MCF 10A (cell line): ENCODE measurements around the gene SLC9A4. TPM values are rescaled to one million over a fixed set of nuclear protein-coding genes. Genes with fewer than 3 reads are reported as not detected.

Source experiments
- BruUV-seq: library from RNA; stranded (reverse); fragments of 400-500 nt; replicated peaks from 2 replicates; lab custom pipeline; 2021; lab: Mats Ljungman, UMichigan
- CTCF ChIA-PET: fragments of 300-600 bp; sonication (Branson Sonifier 250); formaldehyde crosslinking; extraction: SDS; loops from one replicate; lab custom pipeline; 2021; ENCODE audit warnings: antibody characterized with exemption, inconsistent platforms; lab: Yijun Ruan, JAX
- POLR2A ChIA-PET: fragments of 300-600, 350-650 bp; sonication (Branson Sonifier 250); formaldehyde crosslinking; extraction: SDS; loops from one replicate; lab custom pipeline; 2020; ENCODE audit warnings: antibody characterized with exemption, inconsistent platforms; lab: Yijun Ruan, JAX
- DNase-seq: peaks from one replicate; pipeline ENCODE4 v3.0.0-alpha.2; 2018; ENCODE audit not compliant: unreplicated experiment
- H3K27ac Mint-ChIP-seq: one replicate; pipeline ENCODE4 v1.8.0; 2022; ENCODE audit warnings: mild to moderate bottlenecking, low read depth, mixed read lengths; ENCODE audit not compliant: unreplicated experiment
- H3K27me3 Mint-ChIP-seq: one replicate; pipeline ENCODE4 v1.8.0; 2022; ENCODE audit warnings: mixed read lengths; ENCODE audit not compliant: insufficient read depth, unreplicated experiment
- H3K36me3 Mint-ChIP-seq: one replicate; pipeline ENCODE4 v1.8.0; 2022; ENCODE audit warnings: mild to moderate bottlenecking, moderate library complexity, mixed read lengths; ENCODE audit not compliant: insufficient read depth, unreplicated experiment
- H3K4me1 Mint-ChIP-seq: one replicate; pipeline ENCODE4 v1.8.0; 2022; ENCODE audit warnings: mixed read lengths; ENCODE audit not compliant: insufficient read depth, unreplicated experiment
- H3K4me3 Mint-ChIP-seq: one replicate; pipeline ENCODE4 v1.8.0; 2022; ENCODE audit warnings: mild to moderate bottlenecking, moderate library complexity, mixed read lengths; ENCODE audit not compliant: unreplicated experiment
- H3K9me3 Mint-ChIP-seq: one replicate; pipeline ENCODE4 v1.8.0; 2022; ENCODE audit warnings: mixed read lengths; ENCODE audit not compliant: unreplicated experiment
- CTCF ChIP-seq: fragments of 200-600 bp; IDR thresholded peaks from one replicate; pipeline ENCODE4 v1.8.0; 2022; ENCODE audit warnings: antibody characterized with exemption, mild to moderate bottlenecking; ENCODE audit not compliant: unreplicated experiment
- intact Hi-C: fragments of 100-400 bp; cut with micrococcal nuclease; formaldehyde crosslinking; loops from 2 replicates; pipeline ENCODE4 v1.14.1; 2022
- total RNA-seq: library from RNA; stranded (reverse); gene quantifications from 2 replicates; pipeline ENCODE4 v1.2.3, GENCODE V29; 2022

The SLC9A4 gene
- total RNA-seq, 1 experiment from 2014 or later = 0.07 TPM

DNA sequence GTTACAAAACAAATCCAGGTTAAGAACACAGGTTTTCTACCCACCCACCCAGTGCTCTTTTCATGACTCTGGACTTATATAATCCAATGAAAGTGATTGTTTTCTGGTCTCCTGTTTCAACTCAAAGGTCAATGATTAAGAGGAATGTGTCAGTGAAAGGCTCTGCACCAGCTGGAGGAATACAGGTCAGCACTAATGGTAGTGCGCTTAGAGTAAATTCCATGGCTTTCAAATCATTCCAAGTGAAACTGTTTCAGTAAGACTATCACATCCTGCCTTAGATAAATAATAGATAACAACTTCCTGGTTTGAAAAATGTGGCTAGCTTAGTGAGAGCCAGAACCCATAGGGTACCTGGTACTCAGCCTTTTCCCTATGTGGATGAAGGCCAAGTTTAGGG lies 47.8 kb downstream of the SLC9A4 start:
- no peak for TF ChIP-seq CTCF
- intact Hi-C loops = loop anchor here (1.0 to 2.0 kb wide), 4 partner anchors 48 to 286 kb away; partner anchors contain the start of gene SLC9A4
- BruUV-seq = no TSS peak
- no peaks in the 10 kb centered on the region for H3K36me3 Mint-ChIP-seq
- DNase-seq = no peak
- no peak overlapping the region for H3K27ac Mint-ChIP-seq
- ChIA-PET CTCF (interaction anchor here (0.6 to 7.4 kb wide), 7 partner anchors 11 to 456 kb away, joined by 3 to 53 read pairs (median 4); partner anchors contain the start of gene SLC9A4), POLR2A (no interaction called here)
- H3K27me3 Mint-ChIP-seq = no peaks in the 10 kb centered on the region
- H3K4me3 Mint-ChIP-seq = no peak overlapping the region
- no peaks in the 10 kb centered on the region for H3K9me3 Mint-ChIP-seq
- no peaks in the 10 kb centered on the region for H3K4me1 Mint-ChIP-seq

GRCh38 chr2:102522162-102522561 lies 49.1 kb downstream of the SLC9A4 start:
- no peaks in the 10 kb centered on the region for H3K36me3 Mint-ChIP-seq
- POLR2A ChIA-PET = interaction anchor here (1.2 kb wide), 1 partner anchor 64 kb away, joined by 4 read pairs; no protein-coding TSS in a partner anchor
- no peaks in the 10 kb centered on the region for H3K4me1 Mint-ChIP-seq
- no peak overlapping the region for H3K4me3 Mint-ChIP-seq
- H3K9me3 Mint-ChIP-seq = no peaks in the 10 kb centered on the region
- no peak overlapping the region for H3K27ac Mint-ChIP-seq
- intact Hi-C loops = no loop called here
- DNase-seq = no peak
- CTCF ChIA-PET = interaction anchor here (0.6 to 7.4 kb wide), 6 partner anchors 27 to 181 kb away, joined by 3 to 53 read pairs (median 7); partner anchors contain the start of gene SLC9A4
- H3K27me3 Mint-ChIP-seq = no peaks in the 10 kb centered on the region
- no peak for TF ChIP-seq CTCF
- BruUV-seq = no TSS peak

GRCh38 chr2:102522890-102523289 lies 49.9 kb downstream of the SLC9A4 start:
- no peaks in the 10 kb centered on the region for H3K4me1 Mint-ChIP-seq
- ChIA-PET CTCF (interaction anchor here (0.7 to 7.4 kb wide), 4 partner anchors 10 to 113 kb away, joined by 4 to 53 read pairs (median 14); partner anchors contain the start of gene SLC9A4), POLR2A (interaction anchor here (0.6 to 1.2 kb wide), 4 partner anchors 9 to 422 kb away, joined by 3 to 4 read pairs (median 4); no protein-coding TSS in a partner anchor)

More at GRCh38 chr2:102522890-102523289, 49.9 kb downstream of the SLC9A4 start:
- no peaks in the 10 kb centered on the region for H3K27me3 Mint-ChIP-seq
- no peak for TF ChIP-seq CTCF
- no peaks in the 10 kb centered on the region for H3K9me3 Mint-ChIP-seq
- BruUV-seq = no TSS peak
- no peak for DNase-seq
- H3K36me3 Mint-ChIP-seq = no peaks in the 10 kb centered on the region
- no peak overlapping the region for H3K4me3 Mint-ChIP-seq
- intact Hi-C loops = no loop called here
- no peak overlapping the region for H3K27ac Mint-ChIP-seq
